ENCODE measurements around the gene NEURL2. TPM values are rescaled to one million over a fixed set of nuclear protein-coding genes. Genes with fewer than 3 reads are reported as not detected.

NEURL2 gene
- total and polyA plus RNA-seq, 10 of the 15 experiments (the other 5 are each of a cell fraction or from before 2014, with no cell fraction given), result 0.53 to 7.0 (median 2.7) TPM

GRCh38 chr20:45859916-45860315 lies 31.1 kb downstream of the NEURL2 start:
- ATAC-seq (no peak), FAIRE-seq (no peak), DNase-seq (ENCODE audit: low read depth, low spot score) (no peak)
- TF ChIP-seq JUND (IDR thresholded peaks at IDR 0.05; ENCODE audit: low read depth, low read length), result no peak
- TF ChIP-seq MLLT1 (IDR thresholded peaks at IDR 0.05), result no peak
- no peak overlapping the region for H3K4me2 ChIP-seq (ENCODE audit: control insufficient read depth, insufficient read depth)
- H3K9me3 ChIP-seq (replicated peaks; ENCODE audit: control insufficient read depth, insufficient read depth, low read length), result no peaks in the 10 kb centered on the region
- H3K79me2 ChIP-seq (ENCODE audit: control insufficient read depth, insufficient read depth, low read length), result peaks cover 19% of the 10 kb centered on the region
- H3K27ac ChIP-seq (ENCODE audit: control insufficient read depth, insufficient read depth), result no peak overlapping the region
- H3K36me3 ChIP-seq (ENCODE audit: control insufficient read depth in 2 of 2, insufficient read depth in 2 of 2, low read length in 1 of 2), result no peaks in the 10 kb centered on the region
- no peaks in the 10 kb centered on the region for H3K27me3 ChIP-seq (replicated peaks in 1 of 2; ENCODE audit: control insufficient read depth in 2 of 2, insufficient read depth in 2 of 2, low read length in 1 of 2)
- SMC1A ChIA-PET (ENCODE audit: uncharacterized antibody, unreplicated experiment), result interaction anchor here (0.5 kb wide), 1 partner anchor 60 kb away, joined by 3 read pairs; no protein-coding TSS in a partner anchor
- POLR2A ChIA-PET, result interaction anchor here (1.5 kb wide), 2 partner anchors 30 to 74 kb away, joined by 3 to 4 read pairs; partner anchors contain the start of gene PCIF1
- H3K9ac ChIP-seq (ENCODE audit: control insufficient read depth, insufficient read depth, low read length), result no peak overlapping the region
- no peak overlapping the region for H2AFZ ChIP-seq (ENCODE audit: control insufficient read depth, low read depth, low read length)
- in situ Hi-C loops (cut with MboI) (no loop called here), intact Hi-C loops (cut with micrococcal nuclease; ENCODE audit: unreplicated experiment) (loop anchor here (5.0 kb wide), 1 partner anchor 48 kb away; the partner anchor contains the start of gene UBE2C)
- CTCF ChIA-PET, result interaction anchor here (1.4 kb wide), 1 partner anchor 110 kb away, joined by 3 read pairs; no protein-coding TSS in a partner anchor
- WGBS (ENCODE audit: insufficient coverage, insufficient replicate concordance, low lambda C conversion rate, missing lambda C conversion rate), result 99% methylated on average over 5 of the region's 5 CpGs
- no TSS peak for BruUV-seq (replicated peaks)
- H3K4me1 ChIP-seq (ENCODE audit: control insufficient read depth, insufficient read depth, low read length), result peaks cover 8% of the 10 kb centered on the region
- RAD21 ChIA-PET (ENCODE audit: unreplicated experiment), result no interaction called here
- no peaks in the 10 kb centered on the region for H4K20me1 ChIP-seq (ENCODE audit: control insufficient read depth, insufficient read depth)
- no peak overlapping the region for H3K4me3 ChIP-seq

GRCh38 chr20:45857882-45858216 lies 33.2 kb downstream of the NEURL2 start:
- 0% methylated on average over 13 of the region's 13 CpGs for WGBS (ENCODE audit: insufficient coverage, insufficient replicate concordance, low lambda C conversion rate, missing lambda C conversion rate)
- BruUV-seq (replicated peaks), result no TSS peak
- ChIA-PET RAD21 (ENCODE audit: unreplicated experiment) (interaction anchor here (1.4 to 1.8 kb wide), 2 partner anchors 16 to 23 kb away, joined by 5 to 6 read pairs; partner anchors contain the start of gene ZSWIM1), CTCF (interaction anchor here (0.6 to 2.6 kb wide), 8 partner anchors 16 to 401 kb away, joined by 3 to 11 read pairs (median 4); partner anchors contain the start of gene ZSWIM1), SMC1A (ENCODE audit: uncharacterized antibody, unreplicated experiment) (interaction anchor here (1.2 to 1.8 kb wide), 2 partner anchors 10 to 45 kb away, joined by 5 read pairs; partner anchors contain the start of gene UBE2C), POLR2A (interaction anchor here (1.0 to 2.3 kb wide), 7 partner anchors 16 to 113 kb away, joined by 3 to 16 read pairs (median 4); partner anchors contain the start of genes NEURL2 and PCIF1)
- Histone ChIP-seq H3K27ac (ENCODE audit: control insufficient read depth, insufficient read depth) (peak overlapping the region; percentile 96), H3K79me2 (ENCODE audit: control insufficient read depth, insufficient read depth, low read length) (peaks cover 19% of the 10 kb centered on the region), H2AFZ (ENCODE audit: control insufficient read depth, low read depth, low read length) (peak overlapping the region; percentile 98), H3K4me1 (ENCODE audit: control insufficient read depth, insufficient read depth, low read length) (peaks cover 8% of the 10 kb centered on the region), H3K9me3 (replicated peaks; ENCODE audit: control insufficient read depth, insufficient read depth, low read length) (no peaks in the 10 kb centered on the region), H3K4me2 (ENCODE audit: control insufficient read depth, insufficient read depth) (peak overlapping the region; percentile 98), H3K4me3 (peak overlapping the region; percentile 90), H3K27me3 (replicated peaks in 1 of 2; ENCODE audit: control insufficient read depth in 2 of 2, insufficient read depth in 2 of 2, low read length in 1 of 2) (no peaks in the 10 kb centered on the region), H4K20me1 (ENCODE audit: control insufficient read depth, insufficient read depth) (no peaks in the 10 kb centered on the region), H3K9ac (ENCODE audit: control insufficient read depth, insufficient read depth, low read length) (peak overlapping the region; percentile 89), H3K36me3 (ENCODE audit: control insufficient read depth in 2 of 2, insufficient read depth in 2 of 2, low read length in 1 of 2) (no peaks in the 10 kb centered on the region)
- FAIRE-seq, result no peak
- in situ Hi-C loops (cut with MboI), result no loop called here
- intact Hi-C loops (cut with micrococcal nuclease; ENCODE audit: unreplicated experiment), result loop anchor here (2.0 to 5.0 kb wide), 3 partner anchors 33 to 77 kb away; partner anchors contain the start of genes CTSA, NEURL2, PCIF1 and UBE2C
- DNase-seq (ENCODE audit: low read depth, low spot score), result peak; percentile 31
- peak; percentile 71 for ATAC-seq
- TF ChIP-seq NKRF (conservative IDR thresholded peaks at IDR 0.05) (no peak), EED (IDR thresholded peaks at IDR 0.05; ENCODE audit: low read depth) (no peak), ZNF622 (IDR thresholded peaks at IDR 0.05) (no peak), SMAD1 (IDR thresholded peaks at IDR 0.05; ENCODE audit: low read depth, partially characterized antibody) (no peak), CHD2 (IDR thresholded peaks at IDR 0.05; ENCODE audit: borderline replicate concordance, low read depth, low read length) (no peak), CBFB (IDR thresholded peaks at IDR 0.05; ENCODE audit: low read depth) (no peak), ZNF207 (IDR thresholded peaks at IDR 0.05; ENCODE audit: borderline replicate concordance) (no peak), NFYB (IDR thresholded peaks at IDR 0.05; ENCODE audit: insufficient read depth, low read depth, low read length) (no peak), RCOR1 (conservative IDR thresholded peaks at IDR 0.05; ENCODE audit: low read depth, low read length) (0 out of 2 replicates have a peak, but pooled peaks have one; percentile 2), NR2F1 (conservative IDR thresholded peaks at IDR 0.05) (no peak), HCFC1 (IDR thresholded peaks at IDR 0.05; ENCODE audit: low read length) (no peak), IRF4 (IDR thresholded peaks at IDR 0.05; ENCODE audit: low read depth, low read length) (no peak), POLR2A (IDR thresholded peaks at IDR 0.05; ENCODE audit: low read depth, low read length) (peak; percentile 7; the same call in 1 of the 2 replicates), BRCA1 (IDR thresholded peaks at IDR 0.05; ENCODE audit: low read depth, low read length) (no peak)
